ENCODE measurements around the gene DENND6A.

The DENND6A gene

DNA sequence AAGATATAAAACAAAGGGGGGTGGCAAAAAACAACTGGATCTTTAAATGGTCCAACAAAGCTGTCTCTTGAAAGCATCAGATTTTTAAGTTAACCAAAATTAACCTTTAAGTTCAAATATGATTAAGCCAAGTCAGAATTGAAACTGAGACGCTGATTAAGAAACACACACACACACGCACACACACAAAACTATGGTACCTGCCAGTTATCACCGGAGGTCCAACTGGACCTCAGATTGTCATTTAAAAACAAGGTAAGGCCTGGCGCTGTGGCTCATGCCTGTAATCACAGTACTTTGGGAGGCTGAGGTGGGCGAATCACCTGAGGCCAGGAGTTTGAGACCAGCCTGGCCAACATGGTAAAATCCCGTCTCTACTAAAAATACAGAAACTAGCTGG lies 106.1 kb downstream of the DENND6A start:
- no peak for DNase-seq (ENCODE audit: extremely low read depth, insufficient read length)
- Histone ChIP-seq H3K27me3 (replicated peaks; ENCODE audit: control insufficient read depth, insufficient read depth, low read length) (no peaks in the 10 kb centered on the region), H3K36me3 (ENCODE audit: control insufficient read depth, insufficient read depth, low read length) (peaks cover 2% of the 10 kb centered on the region; the same call in 1 of the 2 replicates), H3K4me3 (replicated peaks; ENCODE audit: low read depth, low read length) (no peak overlapping the region)
- TF ChIP-seq, protein P1, sequence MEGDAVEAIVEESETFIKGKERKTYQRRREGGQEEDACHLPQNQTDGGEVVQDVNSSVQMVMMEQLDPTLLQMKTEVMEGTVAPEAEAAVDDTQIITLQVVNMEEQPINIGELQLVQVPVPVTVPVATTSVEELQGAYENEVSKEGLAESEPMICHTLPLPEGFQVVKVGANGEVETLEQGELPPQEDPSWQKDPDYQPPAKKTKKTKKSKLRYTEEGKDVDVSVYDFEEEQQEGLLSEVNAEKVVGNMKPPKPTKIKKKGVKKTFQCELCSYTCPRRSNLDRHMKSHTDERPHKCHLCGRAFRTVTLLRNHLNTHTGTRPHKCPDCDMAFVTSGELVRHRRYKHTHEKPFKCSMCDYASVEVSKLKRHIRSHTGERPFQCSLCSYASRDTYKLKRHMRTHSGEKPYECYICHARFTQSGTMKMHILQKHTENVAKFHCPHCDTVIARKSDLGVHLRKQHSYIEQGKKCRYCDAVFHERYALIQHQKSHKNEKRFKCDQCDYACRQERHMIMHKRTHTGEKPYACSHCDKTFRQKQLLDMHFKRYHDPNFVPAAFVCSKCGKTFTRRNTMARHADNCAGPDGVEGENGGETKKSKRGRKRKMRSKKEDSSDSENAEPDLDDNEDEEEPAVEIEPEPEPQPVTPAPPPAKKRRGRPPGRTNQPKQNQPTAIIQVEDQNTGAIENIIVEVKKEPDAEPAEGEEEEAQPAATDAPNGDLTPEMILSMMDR (IDR thresholded peaks at IDR 0.05; ENCODE audit: insufficient read depth, low read length, poor library complexity, severe bottlenecking): no peak

- DNase-seq (ENCODE audit: extremely low read depth, insufficient read length): no peak
- H3K27me3 ChIP-seq (replicated peaks; ENCODE audit: control insufficient read depth, insufficient read depth, low read length): no peaks in the 10 kb centered on the region
- TF ChIP-seq, protein P1 (IDR thresholded peaks at IDR 0.05; ENCODE audit: insufficient read depth, low read length, poor library complexity, severe bottlenecking): no peak
- H3K36me3 ChIP-seq (ENCODE audit: control insufficient read depth, insufficient read depth, low read length): peaks cover 2% of the 10 kb centered on the region
- H3K4me3 ChIP-seq (replicated peaks; ENCODE audit: low read depth, low read length): no peak overlapping the region
Observed at GRCh38 chr3:57583544-57583943, 109.3 kb downstream of the DENND6A start.

DNA sequence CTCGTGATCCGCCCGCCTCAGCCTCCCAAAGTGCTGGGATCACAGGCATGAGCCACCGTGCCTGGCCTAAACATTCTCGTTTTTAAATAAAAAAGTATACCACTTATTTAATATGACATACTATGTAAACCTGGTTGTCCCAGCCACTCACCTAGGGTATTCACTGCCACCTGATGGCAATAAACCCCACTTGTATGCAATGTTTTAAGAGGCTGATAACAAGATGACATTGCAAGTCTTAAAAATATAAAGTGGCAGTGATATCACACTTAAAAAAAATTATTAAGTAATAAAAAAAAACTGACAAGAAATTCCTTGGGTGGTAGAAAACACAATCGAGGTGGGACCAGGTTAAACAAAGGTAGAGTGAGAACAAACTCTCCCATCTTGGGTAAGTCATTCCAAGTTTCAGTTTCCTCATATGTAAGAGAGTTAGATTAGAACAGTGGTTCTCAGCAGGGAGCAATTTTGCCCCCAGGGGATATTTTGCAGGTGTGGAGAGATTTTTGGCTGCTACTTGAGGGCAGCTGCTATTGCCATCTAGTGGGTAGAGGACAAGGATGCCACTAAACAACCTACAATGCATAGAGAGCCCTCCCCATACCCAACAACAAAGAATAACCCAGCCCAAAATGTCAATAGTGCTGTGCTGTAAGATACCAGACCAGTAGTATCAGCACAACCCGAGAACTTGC lies 110.3 kb downstream of the DENND6A start:
- no peak for DNase-seq (ENCODE audit: extremely low read depth, insufficient read length)
- no peaks in the 10 kb centered on the region for H3K27me3 ChIP-seq (replicated peaks; ENCODE audit: control insufficient read depth, insufficient read depth, low read length)
- TF ChIP-seq, protein P1 (IDR thresholded peaks at IDR 0.05; ENCODE audit: insufficient read depth, low read length, poor library complexity, severe bottlenecking): peak; percentile 37
- peaks cover 5% of the 10 kb centered on the region for H3K36me3 ChIP-seq (ENCODE audit: control insufficient read depth, insufficient read depth, low read length)
- no peak overlapping the region for H3K4me3 ChIP-seq (replicated peaks; ENCODE audit: low read depth, low read length)

DNA sequence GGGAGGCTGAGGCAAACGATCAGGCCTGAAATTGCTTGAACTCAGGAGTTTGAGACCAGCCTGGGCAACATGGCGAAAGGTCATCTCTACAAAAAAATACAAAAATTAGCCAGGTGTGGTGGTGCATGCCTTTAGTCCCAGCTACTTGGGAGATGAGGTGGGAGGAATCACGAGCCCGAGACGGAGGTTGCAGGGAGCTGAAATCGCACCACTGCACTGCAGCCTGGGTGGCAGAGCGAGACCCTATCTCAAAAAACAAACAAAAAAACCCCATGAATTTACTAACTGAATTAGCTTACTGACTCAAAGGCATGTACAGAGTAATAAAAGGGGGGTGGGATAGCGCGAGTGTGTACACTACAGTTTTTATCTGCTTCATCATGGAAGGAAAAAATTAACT lies 115.1 kb downstream of the DENND6A start:
- DNase-seq (ENCODE audit: extremely low read depth, insufficient read length): no peak
- TF ChIP-seq, protein P1 (IDR thresholded peaks at IDR 0.05; ENCODE audit: insufficient read depth, low read length, poor library complexity, severe bottlenecking): no peak
- Histone ChIP-seq H3K27me3 (replicated peaks; ENCODE audit: control insufficient read depth, insufficient read depth, low read length) (no peaks in the 10 kb centered on the region), H3K36me3 (ENCODE audit: control insufficient read depth, insufficient read depth, low read length) (peaks cover 8% of the 10 kb centered on the region), H3K4me3 (replicated peaks; ENCODE audit: low read depth, low read length) (no peak overlapping the region)

GRCh38 chr3:57575966-57576626 lies 116.8 kb downstream of the DENND6A start:
- Histone ChIP-seq H3K27me3 (replicated peaks; ENCODE audit: control insufficient read depth, insufficient read depth, low read length) (no peaks in the 10 kb centered on the region), H3K36me3 (ENCODE audit: control insufficient read depth, insufficient read depth, low read length) (peaks cover 8% of the 10 kb centered on the region), H3K4me3 (replicated peaks; ENCODE audit: low read depth, low read length) (no peak overlapping the region)
- TF ChIP-seq, protein P1 (IDR thresholded peaks at IDR 0.05; ENCODE audit: insufficient read depth, low read length, poor library complexity, severe bottlenecking): no peak
- no peak for DNase-seq (ENCODE audit: extremely low read depth, insufficient read length)
